NCI-H748 (cell line): ENCODE data around the gene DYDC1.
A peak's percentile ranks its signal among the peaks of the same experiment; 100 is the strongest.
"Not testable (repeated sequence)": the region's sequence is repeated elsewhere in the genome, so short reads cannot be mapped to it uniquely, and the experiment has no call there.

Experiments used
- DNase-seq: peaks from one replicate; lab custom pipeline; 2025; ENCODE audit not compliant: unreplicated experiment; lab: John Stamatoyannopoulos, UW

DYDC1 gene

GRCh38 chr10:80356563-80356988 is at the start of gene DYDC1, which contains the start of gene DYDC2:
TSS of gene DYDC1 (minus strand) at chr10:80356755. CDS start at chr10:80352601, 4,154 bp downstream.
TSS of gene DYDC2 (plus strand) at chr10:80356781. CDS start at chr10:80362444, 5,663 bp downstream.
- peak; percentile 91 for DNase-seq

GRCh38 chr10:80406204-80406603 is 49.6 kb upstream of the DYDC1 start:
- no peak for DNase-seq

GRCh38 chr10:80405626-80406025 is 49.1 kb upstream of the DYDC1 start:
- no peak for DNase-seq

- DNase-seq, result no peak
These were observed 48.5 kb upstream of the DYDC1 start for GRCh38 chr10:80405035-80405434.

GRCh38 chr10:80400136-80400804 is 43.7 kb upstream of the DYDC1 start:
- no peak for DNase-seq

- no peak for DNase-seq
These were observed 40.5 kb upstream of the DYDC1 start for GRCh38 chr10:80397014-80397413.

GRCh38 chr10:80394358-80394916 is 37.9 kb upstream of the DYDC1 start:
- DNase-seq, result no peak

GRCh38 chr10:80392250-80392649 is 35.7 kb upstream of the DYDC1 start:
- no peak for DNase-seq

- DNase-seq, result no peak
These were observed 34.2 kb upstream of the DYDC1 start for GRCh38 chr10:80390740-80391139.

GRCh38 chr10:80382989-80383388 is 26.4 kb upstream of the DYDC1 start:
- peak; percentile 42 for DNase-seq

GRCh38 chr10:80380185-80380584 is 23.6 kb upstream of the DYDC1 start:
- no peak for DNase-seq

- DNase-seq, result no peak
These were observed 23.1 kb upstream of the DYDC1 start for GRCh38 chr10:80379701-80380100.

- DNase-seq, result no peak
These were observed 16.9 kb upstream of the DYDC1 start for GRCh38 chr10:80373502-80373901.

- DNase-seq, result no peak
These were observed 16.1 kb upstream of the DYDC1 start for GRCh38 chr10:80372675-80373074.

GRCh38 chr10:80371467-80371866 is 14.9 kb upstream of the DYDC1 start:
- no peak for DNase-seq

- DNase-seq, result no peak
These were observed 9.0 kb upstream of the DYDC1 start for GRCh38 chr10:80365510-80365909.

- no peak for DNase-seq
These were observed 3.1 kb upstream of the DYDC1 start for GRCh38 chr10:80359644-80360043.

- DNase-seq, result not testable (repeated sequence)
These were observed 2.4 kb upstream of the DYDC1 start for GRCh38 chr10:80358925-80359324.

GRCh38 chr10:80357851-80358125 is 1.2 kb upstream of the DYDC1 start:
- no peak for DNase-seq

- peak; percentile 86 for DNase-seq
These were observed 665 bp upstream of the DYDC1 start for GRCh38 chr10:80356989-80357850.

GRCh38 chr10:80351220-80351619 is 5.3 kb downstream of the DYDC1 start:
- DNase-seq, result no peak

GRCh38 chr10:80350251-80350650 is 6.3 kb downstream of the DYDC1 start:
- DNase-seq, result no peak
